ENCODE results near the gene HOXA6.

The HOXA6 gene

DNA sequence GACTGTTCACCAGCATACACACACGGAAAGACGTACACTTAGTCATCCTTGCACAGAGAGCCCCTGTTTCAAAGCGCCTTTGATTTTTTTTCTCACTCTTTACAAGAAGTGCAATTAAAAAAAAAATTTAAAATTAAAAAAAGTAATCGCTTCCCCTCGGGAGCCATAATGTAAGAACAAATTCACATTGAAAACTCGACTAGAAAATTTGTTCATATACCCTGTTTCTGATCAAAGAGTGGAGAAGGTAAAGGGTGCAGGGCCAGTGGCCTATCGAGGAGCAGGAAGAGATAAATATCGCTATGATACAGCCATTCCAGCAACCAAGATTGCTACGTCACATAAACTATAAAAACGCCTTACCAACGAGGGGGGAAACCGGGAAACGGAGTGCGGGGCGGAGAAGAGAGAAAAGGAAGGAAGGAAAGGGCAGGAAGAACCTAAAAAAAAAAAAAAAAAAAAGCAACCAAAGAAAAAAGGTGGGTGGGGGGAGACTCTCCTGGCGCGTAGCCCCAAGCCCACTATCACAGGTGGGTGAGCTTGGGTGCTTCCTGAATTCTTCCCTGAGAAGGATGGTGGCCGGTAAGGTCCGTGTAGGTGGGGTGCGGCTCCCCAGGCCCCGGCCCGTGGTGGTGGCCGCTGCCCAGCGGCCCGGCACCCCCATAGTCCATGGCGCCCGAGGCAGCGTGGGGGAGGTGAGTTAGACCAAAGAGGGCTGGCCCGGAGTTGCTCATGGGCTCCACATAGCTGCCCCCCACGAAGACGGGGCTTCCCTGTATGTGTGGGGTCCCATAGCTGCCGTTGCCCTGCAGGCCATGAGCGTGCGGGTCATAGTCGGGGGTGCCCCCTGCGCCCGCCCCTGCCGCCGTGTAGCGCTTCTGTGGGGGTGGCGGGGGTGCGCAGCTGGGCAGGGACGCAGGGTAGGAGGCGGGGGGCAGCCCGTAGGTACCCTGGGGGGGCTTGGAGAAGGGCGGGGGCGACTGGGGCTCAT, 39.9 kb downstream of the HOXA6 start:
- DNase-seq (ENCODE audit: low read depth), result no peak

DNA sequence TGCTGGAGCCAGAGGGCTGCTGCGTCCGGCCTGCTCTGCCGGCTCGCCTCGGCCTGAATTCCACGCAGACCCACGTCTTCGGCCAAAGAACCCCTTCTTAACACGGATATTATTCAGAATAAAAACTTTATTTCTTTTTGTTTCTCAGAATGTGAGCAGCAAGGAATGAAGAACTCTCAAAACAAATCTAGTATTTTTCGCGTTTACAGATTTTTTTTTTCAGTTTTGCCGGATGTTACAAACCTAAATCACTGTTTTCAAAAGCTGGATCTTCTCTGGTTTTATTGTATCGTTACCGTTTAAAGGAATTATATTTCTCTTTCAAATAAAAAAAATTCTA, 40.7 kb downstream of the HOXA6 start:
- no peak for DNase-seq (ENCODE audit: low read depth)

DNA sequence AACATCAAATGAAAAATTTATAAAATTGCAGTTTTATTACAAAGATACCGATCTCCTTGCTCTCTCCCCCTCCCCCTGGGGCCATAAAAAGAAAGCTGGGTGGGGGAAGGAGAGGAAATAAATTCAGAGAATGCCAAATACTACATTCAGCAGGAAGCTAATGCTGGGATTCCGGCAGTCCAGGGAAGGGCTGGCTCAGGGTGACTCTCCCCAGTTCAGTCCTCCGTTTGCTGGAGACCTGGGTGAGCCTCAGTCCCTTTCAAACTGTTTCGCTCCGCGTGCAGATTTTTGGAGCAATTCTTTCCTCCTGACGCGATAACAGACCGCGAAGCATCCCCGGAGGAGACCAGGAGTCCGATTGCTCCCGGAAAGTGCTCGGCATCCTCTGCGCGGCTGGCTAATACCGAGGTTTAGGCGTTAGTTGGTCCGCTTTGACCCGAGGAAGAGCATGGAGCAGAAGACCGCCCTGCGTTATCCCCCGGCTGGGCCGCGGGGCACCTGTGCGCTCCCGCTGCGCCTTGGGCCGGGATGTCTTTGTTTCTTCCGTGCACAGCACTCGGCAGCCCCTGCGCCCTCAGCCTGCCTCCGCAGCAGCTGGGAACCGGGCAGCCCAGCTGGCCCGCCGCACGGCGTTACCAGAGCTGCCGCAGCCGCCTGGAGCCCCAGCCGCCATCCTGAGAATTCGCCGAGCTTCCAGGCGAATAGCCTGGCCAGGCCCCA, 41.2 kb downstream of the HOXA6 start:
- DNase-seq (ENCODE audit: low read depth), result no peak

DNA sequence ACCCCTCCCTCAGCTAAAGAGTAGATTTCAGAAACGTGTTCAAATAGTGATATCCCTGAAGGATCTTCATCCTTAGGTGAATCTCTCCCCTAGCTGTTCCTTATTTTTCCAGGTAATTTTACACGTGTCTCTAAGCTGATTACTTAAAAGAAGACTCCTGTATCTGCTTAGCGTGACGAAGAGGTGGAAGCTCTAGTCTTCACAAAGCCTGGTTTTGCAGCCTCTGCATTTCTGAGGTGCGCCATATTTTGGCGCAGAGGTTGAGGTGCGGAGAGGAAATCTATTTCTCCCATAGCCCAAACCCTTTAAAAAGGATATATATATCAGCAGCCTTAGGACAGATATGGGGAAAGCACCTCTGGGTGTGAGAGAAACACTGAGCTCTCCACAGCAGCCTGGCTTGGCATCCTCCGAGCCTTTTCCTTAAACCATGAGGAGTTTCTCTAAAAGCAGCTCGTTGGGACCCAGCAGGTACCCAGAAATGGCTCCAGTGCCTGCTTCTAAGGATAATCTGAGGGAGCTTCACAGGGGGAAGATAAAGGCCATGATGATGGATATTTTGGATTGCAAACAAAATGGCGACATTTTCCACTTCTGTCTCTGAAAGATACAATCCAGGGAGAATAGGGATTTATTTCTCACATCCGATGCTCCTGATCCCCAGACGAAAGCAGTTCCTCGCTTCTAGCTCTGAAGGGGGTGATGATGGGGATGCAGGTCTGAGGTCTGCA, 42.1 kb downstream of the HOXA6 start:
- no peak for DNase-seq (ENCODE audit: low read depth)

DNA sequence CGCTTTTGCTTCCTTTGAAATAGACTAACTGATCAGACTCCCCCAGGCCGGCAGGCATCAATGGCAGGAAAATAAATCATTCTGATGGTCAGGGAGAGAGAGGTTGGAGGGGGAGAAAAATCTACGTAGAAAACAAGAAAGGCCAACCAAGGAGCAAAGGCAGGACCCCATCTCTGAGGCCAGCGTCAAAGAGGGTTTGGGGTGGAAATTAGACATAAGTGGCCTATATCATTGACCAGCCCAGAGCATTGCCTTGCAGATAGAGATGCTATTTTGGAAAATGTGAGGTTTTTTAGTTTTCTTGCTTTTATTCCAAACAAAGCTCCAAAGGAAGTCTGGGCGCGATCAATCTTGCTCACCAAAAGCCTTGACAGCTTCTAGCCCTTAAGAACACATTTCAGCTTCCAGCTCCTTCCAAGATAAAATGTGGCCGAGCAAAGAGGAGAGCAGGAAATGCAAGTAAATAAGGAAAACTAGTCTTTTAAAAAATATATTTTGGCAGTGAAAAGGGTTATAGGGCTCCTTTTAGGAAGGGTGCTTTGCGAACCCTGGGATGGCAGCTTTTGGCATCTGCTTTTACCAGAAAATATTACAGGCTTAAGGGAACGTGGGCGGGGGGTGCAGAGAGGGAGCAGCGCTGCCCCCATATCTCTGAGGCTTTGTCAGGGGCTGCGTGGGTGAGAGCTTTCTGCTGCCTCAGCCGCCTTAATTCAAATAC, 43.1 kb downstream of the HOXA6 start:
- no peak for DNase-seq (ENCODE audit: low read depth)

DNA sequence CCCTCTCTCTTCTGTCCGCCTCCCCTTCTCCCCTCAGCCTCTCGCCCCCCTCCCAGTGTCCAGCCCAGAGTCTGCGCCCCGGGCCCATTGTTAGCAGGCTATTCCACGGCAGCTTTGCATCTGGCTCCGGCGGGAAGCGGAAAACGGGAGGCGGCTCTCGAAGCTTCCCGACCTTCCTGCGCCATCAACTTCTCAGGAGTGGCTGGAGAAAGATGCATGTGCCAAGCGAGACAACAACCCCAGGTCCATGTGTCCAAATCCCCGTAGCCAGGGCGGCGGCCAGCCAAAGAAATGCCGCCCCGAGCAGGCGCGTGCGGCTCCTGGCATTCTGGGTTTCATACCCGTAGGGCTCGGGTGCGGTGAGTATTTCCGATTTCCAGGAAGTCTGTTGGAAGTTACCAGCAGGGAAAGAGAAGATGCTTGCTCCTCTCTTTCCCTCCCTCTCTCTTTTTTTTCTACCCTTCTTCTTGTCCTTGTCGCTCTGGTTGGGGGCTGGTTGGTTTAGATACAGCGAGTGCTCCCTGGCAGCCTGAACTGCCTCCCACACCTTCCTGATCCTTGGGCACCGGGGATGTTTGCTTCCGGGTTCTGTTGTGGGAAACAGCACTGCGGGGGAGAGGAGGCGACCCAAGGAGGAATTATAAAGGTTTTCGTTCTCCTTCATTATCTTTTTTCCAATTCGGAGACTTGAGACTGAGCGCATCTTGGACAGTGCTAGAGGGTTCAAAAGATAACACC, 43.9 kb downstream of the HOXA6 start:
- no peak for DNase-seq (ENCODE audit: low read depth)

DNA sequence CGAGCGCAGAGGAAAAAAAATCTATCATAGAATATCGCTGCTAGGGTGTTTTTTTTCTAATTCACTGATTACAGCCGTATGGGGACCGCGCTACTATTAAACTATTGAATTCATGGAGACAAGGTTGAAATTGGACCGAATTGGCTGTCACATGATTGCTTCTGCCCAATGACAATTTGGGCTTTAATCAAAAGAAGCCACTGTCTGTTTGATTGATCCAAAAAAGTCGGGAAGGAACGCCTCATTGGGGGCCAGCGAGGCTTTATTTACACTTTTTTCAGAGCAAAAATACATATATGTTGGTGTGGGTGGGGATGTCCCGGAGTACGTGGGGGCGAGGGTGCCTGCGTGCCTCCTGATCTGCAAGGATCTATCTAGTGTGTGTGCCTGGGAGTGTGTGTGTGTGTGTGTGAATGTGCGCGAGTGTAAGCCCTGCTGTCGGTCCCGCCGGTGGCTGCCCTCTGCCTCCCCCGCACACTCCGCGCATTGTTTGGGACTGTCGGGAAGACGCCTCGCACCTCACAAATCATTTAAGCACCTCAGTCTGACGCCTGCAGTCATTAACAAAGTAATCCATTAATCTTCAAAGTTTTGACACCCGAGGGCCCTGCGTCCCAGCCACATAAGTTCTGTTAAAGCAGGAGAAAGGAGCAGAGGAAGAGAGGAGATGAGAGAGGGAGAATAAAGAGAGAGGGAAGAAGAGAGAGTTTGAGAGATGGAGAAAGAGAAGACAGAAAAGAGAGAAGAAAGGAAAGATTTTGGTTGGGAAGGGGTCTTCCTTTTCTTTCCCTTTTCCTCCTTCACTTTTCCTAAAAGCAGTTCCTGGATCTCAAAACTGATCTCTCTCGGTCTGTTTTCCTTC, 44.8 kb downstream of the HOXA6 start, which contains the start of gene HOXA2:
TSS of gene HOXA2 (minus strand) at position 103 of the 862 bp plus-strand sequence. CDS start 183 bp downstream, outside the sequence.
- no peak for DNase-seq (ENCODE audit: low read depth)

DNA sequence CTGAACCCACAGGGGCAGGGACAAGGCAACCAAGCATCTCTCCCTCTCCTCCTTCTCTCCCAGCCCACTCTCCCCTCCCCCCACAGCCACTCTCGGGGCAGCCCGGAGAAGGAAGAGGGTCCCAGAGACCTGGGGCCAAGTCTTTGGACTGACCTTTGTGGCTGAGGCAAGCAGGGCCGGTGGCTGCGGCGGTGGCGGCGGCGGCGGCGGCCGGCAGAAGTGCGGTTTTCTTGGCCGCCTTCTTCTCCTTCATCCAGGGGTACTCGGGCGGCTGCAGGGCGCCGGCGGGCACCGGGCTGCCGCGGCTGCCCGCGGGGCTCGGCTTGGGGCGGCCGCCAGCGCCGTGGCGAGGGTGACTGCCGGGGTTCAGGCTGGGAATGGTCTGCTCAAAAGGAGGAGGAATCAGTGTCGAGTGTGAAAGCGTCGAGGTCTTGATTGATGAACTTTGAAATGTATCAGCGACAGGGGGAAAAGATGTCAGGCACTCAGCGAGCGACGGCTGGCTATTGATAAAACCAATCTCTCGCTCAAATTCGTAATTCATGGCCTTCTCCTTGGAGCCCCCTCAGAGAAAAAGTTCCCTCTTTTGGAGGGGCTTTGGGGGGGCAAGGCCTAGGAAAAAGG, 45.5 kb downstream of the HOXA6 start:
- DNase-seq (ENCODE audit: low read depth), result no peak

DNA sequence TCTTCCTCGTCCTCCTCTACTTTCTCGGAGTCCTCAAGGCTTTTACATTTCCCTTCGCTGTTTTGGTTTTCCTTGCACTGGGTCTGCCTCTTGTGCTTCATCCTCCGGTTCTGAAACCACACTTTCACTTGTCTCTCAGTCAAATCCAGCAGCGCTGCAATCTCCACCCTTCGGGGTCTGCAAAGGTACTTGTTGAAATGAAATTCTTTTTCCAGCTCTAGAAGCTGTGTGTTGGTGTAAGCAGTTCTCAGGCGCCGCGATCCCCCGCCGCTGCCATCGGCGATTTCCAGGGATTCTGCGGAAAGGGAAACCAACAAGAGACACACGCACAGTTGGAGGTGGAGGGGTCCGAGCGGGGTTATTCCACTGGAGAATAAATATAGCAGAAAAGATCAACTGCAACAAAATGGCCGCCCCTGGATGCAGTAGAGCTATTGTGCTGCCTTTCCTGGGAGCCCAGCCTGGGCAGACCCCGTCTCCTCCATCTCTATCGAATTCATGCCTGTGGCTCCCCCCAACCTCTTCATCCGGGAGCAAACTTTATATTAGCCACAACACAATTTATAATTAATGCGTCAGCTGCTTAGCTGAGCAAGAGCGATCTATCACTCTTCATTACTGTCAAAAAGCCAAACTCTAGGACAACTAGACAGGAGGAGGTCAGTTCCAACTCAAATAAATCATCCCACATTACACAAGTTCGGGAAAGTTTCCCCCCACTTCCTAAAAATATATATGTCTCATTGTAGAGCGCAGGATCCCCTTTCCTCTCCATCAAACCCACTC, 46.2 kb downstream of the HOXA6 start:
- no peak for DNase-seq (ENCODE audit: low read depth)

DNA sequence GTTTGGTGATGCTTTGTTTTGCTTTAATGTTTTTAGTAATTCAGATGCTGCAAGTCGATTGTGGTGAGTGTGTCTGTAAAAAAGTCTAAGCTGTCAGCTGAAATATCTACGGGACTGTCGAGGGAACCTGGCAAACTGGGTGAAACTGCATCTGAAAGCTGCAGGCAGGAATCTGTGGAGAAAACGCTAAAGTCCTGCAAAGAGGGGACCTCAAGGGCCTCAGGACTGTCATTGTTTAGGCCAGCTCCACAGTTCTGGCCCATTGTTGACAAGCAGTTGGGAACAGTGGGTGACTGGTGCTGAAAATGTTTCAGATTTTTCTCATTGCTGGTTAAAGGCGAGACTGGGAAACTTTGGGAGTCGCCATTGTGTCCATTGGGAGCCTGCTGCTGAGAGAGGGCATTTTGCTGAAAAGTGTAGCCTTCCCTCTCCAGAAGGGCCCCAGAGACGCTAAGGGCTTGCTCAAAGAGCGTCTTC, 46.8 kb downstream of the HOXA6 start:
- DNase-seq (ENCODE audit: low read depth), result no peak

DNA sequence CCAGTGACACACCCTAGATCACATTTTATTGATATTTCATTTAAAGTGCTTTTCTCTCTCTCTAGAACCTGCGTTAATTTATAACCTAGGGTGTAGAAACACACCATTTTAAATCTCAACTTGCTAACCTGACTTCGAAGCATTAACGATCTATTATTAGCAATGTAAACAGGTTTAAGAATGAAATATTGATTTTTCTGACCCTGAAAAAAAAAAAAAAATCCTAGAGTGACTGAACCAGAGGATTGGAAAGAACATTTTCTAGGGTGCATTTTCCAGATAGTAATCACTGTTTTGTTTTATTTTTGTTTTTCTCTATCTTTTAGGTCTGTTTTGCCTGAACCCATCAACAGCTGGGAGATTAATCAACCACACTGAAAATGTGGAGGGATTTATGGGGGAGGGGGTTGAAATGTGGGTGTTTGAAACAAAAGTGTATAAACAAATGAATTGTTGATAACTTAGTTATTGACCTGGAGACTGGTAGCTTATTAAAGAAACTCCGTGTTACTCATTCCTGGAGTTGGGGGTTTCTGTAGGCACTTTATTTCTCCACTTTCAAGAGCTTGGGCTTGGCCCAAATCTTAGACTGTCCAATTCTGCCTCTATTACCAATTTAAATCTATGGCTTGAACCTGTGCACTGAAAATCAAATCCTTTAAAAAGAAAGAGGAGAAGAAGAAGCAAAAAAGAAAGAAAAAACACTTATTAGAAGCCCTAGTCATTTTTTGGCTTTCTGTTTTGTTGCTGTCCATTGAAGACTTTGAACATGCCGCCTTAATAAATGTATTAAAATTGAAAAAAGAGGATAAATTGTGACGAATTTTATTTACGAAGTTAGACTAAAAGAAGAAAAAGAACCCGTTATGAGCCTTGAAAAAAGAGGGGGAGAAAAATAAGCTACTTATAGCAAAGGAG, 47.9 kb downstream of the HOXA6 start:
- DNase-seq (ENCODE audit: low read depth), result no peak

DNA sequence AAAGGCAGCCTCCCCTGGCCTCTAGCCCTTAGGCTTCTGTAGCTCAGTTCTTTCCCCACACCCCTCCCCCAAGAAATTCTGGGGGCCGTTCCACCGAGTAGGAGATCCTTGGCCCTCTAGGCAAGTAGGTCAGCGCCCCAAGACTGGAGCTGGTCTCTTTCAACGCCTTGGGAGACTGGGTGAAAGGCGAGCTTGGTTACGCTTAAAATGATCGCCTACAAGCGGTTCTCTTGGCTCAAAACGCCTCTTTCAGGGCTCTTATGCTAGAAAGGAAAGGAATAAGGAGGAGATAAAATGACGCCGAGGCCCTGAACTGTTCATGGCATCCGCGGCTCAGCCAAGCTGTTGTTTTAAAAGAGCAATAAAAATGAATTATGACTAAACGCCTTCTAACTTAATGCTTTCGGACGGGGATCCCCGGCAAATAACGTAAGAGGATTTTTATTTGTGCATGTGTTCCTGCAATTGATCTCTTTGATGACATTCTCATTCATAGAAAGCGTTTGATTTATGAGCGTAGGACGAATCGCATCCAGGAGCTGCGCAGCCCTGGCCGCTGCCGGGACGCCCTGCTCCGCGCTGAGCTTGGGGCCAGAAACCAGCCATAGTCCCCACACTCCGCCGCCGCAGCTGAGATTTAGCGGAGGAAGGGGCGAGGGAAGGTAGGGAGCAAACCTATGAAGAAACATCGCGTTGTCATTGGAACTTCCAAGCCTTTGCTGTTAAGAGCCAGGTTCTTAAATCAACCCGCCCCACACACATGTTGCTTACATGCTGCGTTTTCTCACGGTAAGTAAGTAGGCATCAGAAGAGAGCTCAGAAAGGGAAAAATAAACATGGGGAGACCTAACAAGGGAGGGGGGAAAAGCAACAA, 48.8 kb downstream of the HOXA6 start:
- DNase-seq (ENCODE audit: low read depth), result no peak

DNA sequence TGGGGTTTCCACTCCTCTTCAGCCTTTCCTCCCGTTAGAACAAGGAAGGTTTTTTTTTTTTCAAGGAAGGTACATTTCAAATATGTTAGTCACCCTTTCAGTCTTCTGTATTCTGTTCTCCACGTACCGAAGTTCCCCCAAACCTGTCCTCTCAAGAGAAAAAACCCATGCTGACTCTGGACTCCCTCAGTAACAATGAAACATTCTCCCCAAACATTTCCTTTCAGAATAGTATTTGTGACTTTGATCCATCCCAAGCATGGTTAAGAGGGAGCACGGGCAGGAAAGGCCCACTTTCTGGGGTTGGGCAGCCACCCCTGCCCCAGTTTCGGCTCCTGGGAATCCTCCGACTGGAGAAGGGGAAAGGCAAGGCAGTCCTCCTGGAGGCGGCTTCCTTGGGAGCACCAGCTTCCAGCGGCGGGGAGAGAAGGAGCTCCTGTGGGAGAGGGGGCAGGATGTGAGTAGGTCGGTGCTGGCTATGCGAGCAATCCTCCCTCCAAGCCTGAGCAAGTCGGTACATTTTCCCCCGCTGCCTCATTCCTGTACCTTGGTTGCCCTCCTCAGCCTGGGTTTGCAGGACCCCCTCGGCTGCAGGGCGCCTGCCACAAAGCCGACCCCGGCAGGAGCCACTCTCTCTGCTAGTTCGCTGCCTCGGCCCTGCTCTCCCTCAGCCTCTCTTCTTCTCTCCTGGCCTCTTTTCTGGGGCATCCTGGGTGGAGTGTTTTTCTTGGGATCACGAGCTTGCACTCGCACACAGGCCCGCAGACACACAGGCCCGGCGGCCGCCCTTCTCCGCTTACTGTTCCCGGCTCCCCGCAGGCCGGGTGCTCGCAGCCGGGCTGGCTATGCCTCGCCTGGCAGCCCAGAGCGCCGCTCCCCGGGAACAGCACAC, 49.6 kb downstream of the HOXA6 start:
- DNase-seq (ENCODE audit: low read depth), result no peak

DNA sequence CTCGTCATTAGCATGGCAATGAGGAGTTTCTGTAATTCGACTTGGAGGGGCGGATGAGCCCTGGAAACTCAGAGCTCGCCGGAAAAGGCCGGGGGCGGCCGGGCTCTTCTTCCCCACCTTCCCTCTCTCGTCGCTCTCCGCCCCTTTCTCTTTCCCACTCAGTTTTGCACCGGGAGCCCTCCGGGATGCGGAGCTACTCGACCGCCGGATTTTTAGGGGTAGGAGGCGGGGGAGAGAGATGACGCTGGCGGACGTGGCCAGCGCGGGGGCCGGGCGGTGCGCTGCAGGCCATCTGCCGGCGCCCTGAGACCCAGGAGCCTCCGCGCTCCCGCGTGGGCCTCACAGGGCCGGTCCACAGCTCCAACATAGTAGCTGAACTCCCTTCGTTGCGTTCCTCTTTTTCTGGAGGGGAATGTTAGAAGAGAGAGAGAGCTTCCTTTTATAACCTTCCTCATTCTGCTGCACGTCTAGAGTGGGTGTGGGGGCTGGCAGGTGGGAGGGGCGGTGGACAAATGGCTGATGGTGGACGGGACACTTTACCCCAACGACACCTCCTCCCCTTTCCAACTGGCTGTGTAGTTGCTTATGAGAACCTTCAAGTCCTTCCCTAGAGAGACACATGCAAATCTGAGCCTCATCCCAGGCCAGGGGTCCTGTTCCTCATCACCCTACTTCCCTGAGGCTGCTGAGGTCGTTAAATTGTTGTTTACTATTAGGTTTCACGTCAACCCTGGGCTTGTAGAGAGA, 50.6 kb downstream of the HOXA6 start:
- no peak for DNase-seq (ENCODE audit: low read depth)
